PC-3 (cell line): ENCODE measurements around the gene SAMD10. TPM values are rescaled to one million over a fixed set of nuclear protein-coding genes. Genes with fewer than 3 reads are reported as not detected.

Experiments used
- ATAC-seq: fragments of 200-7000 bp; cut with Tn5 transposase; 2 replicates; pipeline ENCODE4 v1.9.1; 2020; ENCODE audit warnings: mild to moderate bottlenecking, moderate library complexity
- BruUV-seq: library from RNA; stranded (reverse); fragments of 400-500 nt; replicated peaks from 2 replicates; lab custom pipeline; 2021; lab: Mats Ljungman, UMichigan
- CTCF ChIA-PET: fragments of 300-600 bp; sonication (Branson Sonifier 250); formaldehyde crosslinking; loops from one replicate; lab custom pipeline; 2022; ENCODE audit warnings: antibody characterized with exemption; lab: Charles Lee
- POLR2A ChIA-PET: fragments of 300-600 bp; sonication (Branson Sonifier 250); formaldehyde crosslinking; loops from one replicate; lab custom pipeline; 2022; ENCODE audit warnings: antibody characterized with exemption; ENCODE audit not compliant: unreplicated experiment; lab: Charles Lee
- DNase-seq: peaks from one replicate; pipeline ENCODE4 v3.0.0-alpha.2; 2015
- H2AFZ ChIP-seq: fragments of 300-600 bp; sonication (generic); 2 replicates; pipeline ENCODE4 v1.6.0; 2016; ENCODE audit warnings: antibody characterized with exemption, low read length
- H3F3A ChIP-seq: fragments of 300-600 bp; sonication (generic); one replicate; pipeline ENCODE4 v1.6.0; 2017; ENCODE audit warnings: antibody characterized with exemption, low read length, control low read depth, mild to moderate bottlenecking; ENCODE audit not compliant: unreplicated experiment
- H3K27ac ChIP-seq: fragments of 300-600 bp; sonication (generic); 2 replicates; pipeline ENCODE4 v1.5.1; 2016; ENCODE audit warnings: mild to moderate bottlenecking, low read length
- H3K27me3 ChIP-seq: fragments of 300-600 bp; sonication (generic); 2 replicates; pipeline ENCODE4 v1.6.1; 2016; ENCODE audit warnings: low read length, mixed read lengths
- H3K36me3 ChIP-seq: fragments of 300-600 bp; sonication (generic); 2 replicates; pipeline ENCODE4 v1.6.1; 2016; ENCODE audit warnings: low read depth, mixed run types, low read length, mixed read lengths
- H3K4me1 ChIP-seq: fragments of 300-600 bp; sonication (generic); 2 replicates; pipeline ENCODE4 v1.5.1; 2016; ENCODE audit warnings: low read length; ENCODE audit not compliant: insufficient read depth
- H3K4me2 ChIP-seq: fragments of 300-600 bp; sonication (generic); 2 replicates; pipeline ENCODE4 v1.6.0; 2016; ENCODE audit warnings: low read length
- H3K4me3 ChIP-seq: fragments of 300-600 bp; sonication (generic); 2 replicates; pipeline ENCODE4 v1.5.1; 2016; ENCODE audit warnings: mild to moderate bottlenecking, low read length, mixed read lengths
- H3K79me2 ChIP-seq: fragments of 300-600 bp; sonication (generic); 2 replicates; pipeline ENCODE4 v1.6.1; 2017; ENCODE audit warnings: low read length, mixed read lengths
- H3K9ac ChIP-seq: fragments of 300-600 bp; sonication (generic); 2 replicates; pipeline ENCODE4 v1.6.0; 2016; ENCODE audit warnings: mild to moderate bottlenecking, low read length
- H3K9me2 ChIP-seq: fragments of 300-600 bp; sonication (generic); replicated peaks from 2 replicates; pipeline ENCODE4 v1.6.1; 2016; ENCODE audit warnings: mixed run types, low read length, mixed read lengths
- H3K9me3 ChIP-seq: fragments of 300-600 bp; sonication (generic); 2 replicates; pipeline ENCODE4 v1.6.1; 2016; ENCODE audit warnings: low read length, mixed read lengths
- H4K20me1 ChIP-seq: fragments of 300-600 bp; sonication (generic); 2 replicates; pipeline ENCODE4 v1.6.1; 2016; ENCODE audit warnings: low read length, mixed read lengths
- CTCF ChIP-seq: fragments of 300-600 bp; sonication (generic); conservative IDR thresholded peaks from 2 replicates; pipeline ENCODE4 v1.5.1; 2017; ENCODE audit warnings: antibody characterized with exemption, low read depth, mild to moderate bottlenecking, low read length
- EZH2 ChIP-seq: fragments of 300-600 bp; sonication (generic); IDR thresholded peaks from one replicate; pipeline ENCODE4 v1.6.1; 2017; ENCODE audit warnings: antibody characterized with exemption, mild to moderate bottlenecking, low read length; ENCODE audit not compliant: unreplicated experiment
- EZH2phosphoT487 ChIP-seq: fragments of 300-600 bp; sonication (generic); IDR thresholded peaks from 2 replicates; pipeline ENCODE4 v1.6.1; 2018; ENCODE audit warnings: mild to moderate bottlenecking, antibody characterized with exemption, low read length, borderline replicate concordance
- intact Hi-C: fragments of 100-400 bp; cut with micrococcal nuclease; formaldehyde crosslinking; loops from 2 replicates; pipeline ENCODE4 v1.9.0; 2023
- total RNA-seq: library from RNA; depleted of rRNA; stranded (reverse); fragments of >200 nt; gene quantifications from 2 replicates; pipeline ENCODE4 v1.2.3, GENCODE V29; 2014

The SAMD10 gene
- total RNA-seq, 1 experiment from 2014 or later, result 7.4 TPM

- H3K4me3 ChIP-seq, result no peak overlapping the region
- peaks cover 9% of the 10 kb centered on the region for H3F3A ChIP-seq
- H3K4me2 ChIP-seq, result no peak overlapping the region
- H3K27me3 ChIP-seq, result no peaks in the 10 kb centered on the region
- no peaks in the 10 kb centered on the region for H3K9me3 ChIP-seq
- peaks cover 23% of the 10 kb centered on the region for H3K36me3 ChIP-seq
- peaks cover 12% of the 10 kb centered on the region for H3K4me1 ChIP-seq
- H3K79me2 ChIP-seq, result peaks cover 37% of the 10 kb centered on the region
- no peak overlapping the region for H2AFZ ChIP-seq
- H3K27ac ChIP-seq, result no peak overlapping the region
- H3K9me2 ChIP-seq, result no peaks in the 10 kb centered on the region
- TF ChIP-seq CTCF (no peak), EZH2phosphoT487 (no peak), EZH2 (no peak)
- intact Hi-C loops, result no loop called here
- CTCF ChIA-PET, result no interaction called here
- no peak overlapping the region for H3K9ac ChIP-seq
- H4K20me1 ChIP-seq, result peaks cover 41% of the 10 kb centered on the region
- POLR2A ChIA-PET, result no interaction called here
- DNase-seq (no peak), ATAC-seq (no peak)
- BruUV-seq, result no TSS peak
Observed at GRCh38 chr20:63944078-63944941, 35.1 kb downstream of the SAMD10 start.

GRCh38 chr20:63943808-63944077 lies 35.7 kb downstream of the SAMD10 start:
- no peaks in the 10 kb centered on the region for H3K9me3 ChIP-seq
- H3K4me3 ChIP-seq, result no peak overlapping the region
- peaks cover 9% of the 10 kb centered on the region for H3F3A ChIP-seq
- H3K27ac ChIP-seq, result no peak overlapping the region
- no peak overlapping the region for H3K9ac ChIP-seq
- H3K4me1 ChIP-seq, result peaks cover 7% of the 10 kb centered on the region
- ATAC-seq (no peak), DNase-seq (no peak)
- POLR2A ChIA-PET, result no interaction called here
- no peaks in the 10 kb centered on the region for H3K9me2 ChIP-seq
- H2AFZ ChIP-seq, result no peak overlapping the region
- H3K27me3 ChIP-seq, result no peaks in the 10 kb centered on the region
- H4K20me1 ChIP-seq, result peaks cover 35% of the 10 kb centered on the region
- intact Hi-C loops, result no loop called here
- H3K79me2 ChIP-seq, result peaks cover 31% of the 10 kb centered on the region
- no TSS peak for BruUV-seq
- TF ChIP-seq EZH2phosphoT487 (no peak), CTCF (no peak), EZH2 (no peak)
- no peak overlapping the region for H3K4me2 ChIP-seq
- H3K36me3 ChIP-seq, result peaks cover 23% of the 10 kb centered on the region
- CTCF ChIA-PET, result no interaction called here
